HG02973 (cell line): ENCODE measurements around the gene RAB6B.

Experiments used
- ATAC-seq: cut with Tn5 transposase; IDR thresholded peaks from one replicate; pipeline ENCODE4 v1.9.1; 2021; ENCODE audit warnings: moderate library complexity; ENCODE audit not compliant: unreplicated experiment

RAB6B gene

GRCh38 chr3:133931084-133931483 is 35.4 kb upstream of the RAB6B start:
- no peak for ATAC-seq

GRCh38 chr3:133930341-133930933 is 34.8 kb upstream of the RAB6B start:
- ATAC-seq = no peak

GRCh38 chr3:133928903-133929607 is 33.4 kb upstream of the RAB6B start:
- ATAC-seq = no peak

DNA sequence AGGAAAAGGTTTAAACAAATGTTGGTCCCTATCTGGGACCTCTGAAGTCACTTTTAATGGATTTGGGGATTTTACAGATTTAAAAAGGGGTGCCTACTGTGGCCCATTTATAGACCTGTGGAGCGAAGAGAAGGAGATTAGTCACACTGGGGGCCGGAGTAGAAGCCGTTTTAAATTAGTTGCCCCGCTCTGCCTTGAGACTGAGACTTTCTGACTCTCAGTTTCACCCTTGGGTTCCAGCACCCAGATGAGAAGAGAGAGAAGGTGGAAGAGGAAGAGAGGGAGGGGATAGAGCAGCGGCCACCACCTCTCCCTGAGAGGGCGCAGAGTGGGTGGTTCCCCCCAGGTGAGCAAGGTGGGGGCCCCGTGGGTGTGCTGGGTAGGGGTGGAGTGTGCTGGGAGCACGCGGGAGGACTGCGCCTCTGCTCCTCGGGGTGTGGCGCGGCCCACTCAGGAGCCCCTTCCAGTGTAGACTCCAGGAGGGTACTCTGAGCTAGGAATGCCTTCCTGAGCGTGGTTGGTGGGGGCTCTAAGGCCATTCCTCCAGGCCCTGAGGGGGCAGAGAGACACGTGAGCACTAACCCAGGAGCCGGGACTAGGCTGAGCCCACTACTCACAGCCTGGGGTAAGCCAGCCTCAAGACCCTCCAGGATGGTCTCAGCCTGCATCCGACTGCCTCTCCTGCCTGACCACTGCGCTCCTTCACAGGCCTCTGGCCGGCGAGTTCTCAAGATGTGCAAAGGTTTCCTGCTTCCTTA is 32.6 kb upstream of the RAB6B start:
- ATAC-seq = no peak

- ATAC-seq = no peak
Measured at GRCh38 chr3:133927540-133928066, 31.9 kb upstream of the RAB6B start.

DNA sequence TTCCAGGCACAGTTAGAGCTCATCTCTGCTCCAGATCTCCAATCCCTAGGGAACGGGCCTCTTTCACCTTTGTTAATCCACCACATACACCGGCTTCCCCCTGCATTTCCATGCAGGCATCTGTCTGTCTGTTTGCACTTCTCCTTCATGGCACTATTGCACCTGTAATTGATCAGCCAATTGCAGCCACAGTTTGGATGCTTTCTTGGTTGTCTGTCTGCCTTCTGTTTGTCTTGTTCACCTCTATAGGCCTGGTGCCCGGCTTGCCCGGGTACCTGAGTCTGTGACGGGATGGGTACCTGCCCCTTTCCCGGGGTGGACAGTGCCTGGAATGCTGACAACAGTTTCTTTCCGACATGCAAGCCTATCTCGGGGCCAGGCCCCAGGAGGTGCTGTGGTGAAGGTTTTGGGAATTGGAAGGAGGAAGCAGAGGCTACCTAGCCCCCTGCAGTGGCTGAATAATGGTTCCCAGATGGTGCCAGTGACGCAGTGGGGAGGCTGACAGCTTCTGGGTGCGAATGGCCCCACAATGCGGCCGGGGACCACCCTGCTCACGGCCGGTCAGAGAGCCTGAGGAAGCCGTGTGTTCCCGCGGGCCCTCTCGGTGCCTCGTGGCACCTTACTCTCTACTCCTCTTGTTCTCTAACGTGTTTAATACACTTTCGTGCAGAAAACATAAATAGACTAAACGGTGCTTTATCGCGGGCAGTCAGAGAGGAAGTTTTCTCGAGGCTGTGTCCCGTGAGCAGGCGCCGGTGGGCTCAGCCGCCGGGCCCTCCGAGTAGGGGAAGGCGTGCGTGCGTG is 31.3 kb upstream of the RAB6B start:
- no peak for ATAC-seq

DNA sequence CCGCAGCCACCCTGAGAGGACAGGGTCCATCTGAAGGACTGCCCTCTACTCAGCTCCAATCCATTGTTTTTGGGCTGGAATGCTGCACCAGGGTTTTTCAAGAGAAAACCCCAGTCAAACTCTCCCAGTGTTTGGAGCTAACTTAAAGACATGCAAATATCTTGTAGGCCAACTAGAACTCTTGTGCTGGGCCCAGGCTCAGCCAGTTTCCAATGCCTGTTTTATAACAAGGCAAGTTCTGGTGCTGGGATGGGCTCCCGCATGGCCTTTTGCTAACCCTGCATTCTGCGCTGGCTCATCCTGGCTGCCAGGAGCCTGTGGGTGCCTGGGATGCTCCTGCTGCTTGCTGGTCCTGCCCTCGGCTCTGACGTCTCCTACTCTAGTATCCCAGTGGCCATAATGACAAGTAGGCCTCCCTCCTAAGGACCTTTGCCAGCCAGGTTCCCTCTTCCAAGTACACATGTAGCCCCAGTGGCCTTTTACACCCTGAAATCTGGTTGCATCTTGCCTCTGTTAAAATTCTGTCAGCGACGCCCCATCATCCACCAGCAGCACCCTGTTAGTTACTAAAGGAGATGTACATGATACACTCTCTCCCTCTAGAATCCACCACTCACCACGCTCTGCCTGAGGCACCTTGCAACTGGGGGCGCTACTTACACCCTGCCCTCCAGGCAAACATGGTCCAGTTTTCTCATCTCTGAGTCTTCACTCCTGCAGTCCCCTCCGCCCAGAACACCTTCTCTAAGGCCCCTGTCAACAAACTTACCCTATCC is 30.5 kb upstream of the RAB6B start:
- no peak for ATAC-seq

GRCh38 chr3:133924041-133924440 is 28.4 kb upstream of the RAB6B start:
- ATAC-seq = no peak

DNA sequence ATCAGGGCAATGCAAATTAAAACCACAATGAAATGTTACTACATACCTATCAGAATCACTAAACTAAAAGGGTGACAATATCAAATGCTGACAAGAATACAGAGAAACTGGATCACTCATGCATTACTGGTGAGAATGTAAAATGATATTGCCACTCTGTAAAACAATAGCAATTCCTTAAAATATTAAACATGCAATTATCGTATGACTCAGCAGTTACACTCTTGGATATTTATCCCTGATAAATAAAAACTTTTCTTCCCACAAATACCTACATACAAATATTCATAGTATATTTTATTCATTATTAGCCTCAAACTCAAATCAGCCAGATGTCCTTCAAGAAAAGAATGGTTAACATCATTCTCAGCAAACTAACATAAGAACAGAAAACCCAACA is 25.9 kb upstream of the RAB6B start:
- no peak for ATAC-seq

DNA sequence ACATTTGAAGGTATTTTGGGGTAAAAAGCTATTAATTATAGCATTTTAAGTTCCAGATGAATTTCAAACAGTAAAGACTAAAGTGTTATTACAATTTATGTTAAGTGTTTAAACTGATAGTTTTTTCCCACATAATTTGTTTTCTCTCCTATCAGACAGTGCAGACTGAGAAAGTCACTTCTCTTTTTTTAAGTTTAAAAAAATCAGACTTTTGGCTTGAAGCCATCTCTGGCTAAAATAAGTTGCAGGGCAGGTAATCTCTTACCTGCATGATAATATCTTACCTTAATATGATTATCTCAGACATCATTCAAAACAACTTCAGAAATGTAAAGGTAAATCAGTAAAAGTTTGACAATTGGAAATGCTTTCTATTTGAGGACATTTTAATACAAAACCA is 21.5 kb upstream of the RAB6B start:
- ATAC-seq = no peak

DNA sequence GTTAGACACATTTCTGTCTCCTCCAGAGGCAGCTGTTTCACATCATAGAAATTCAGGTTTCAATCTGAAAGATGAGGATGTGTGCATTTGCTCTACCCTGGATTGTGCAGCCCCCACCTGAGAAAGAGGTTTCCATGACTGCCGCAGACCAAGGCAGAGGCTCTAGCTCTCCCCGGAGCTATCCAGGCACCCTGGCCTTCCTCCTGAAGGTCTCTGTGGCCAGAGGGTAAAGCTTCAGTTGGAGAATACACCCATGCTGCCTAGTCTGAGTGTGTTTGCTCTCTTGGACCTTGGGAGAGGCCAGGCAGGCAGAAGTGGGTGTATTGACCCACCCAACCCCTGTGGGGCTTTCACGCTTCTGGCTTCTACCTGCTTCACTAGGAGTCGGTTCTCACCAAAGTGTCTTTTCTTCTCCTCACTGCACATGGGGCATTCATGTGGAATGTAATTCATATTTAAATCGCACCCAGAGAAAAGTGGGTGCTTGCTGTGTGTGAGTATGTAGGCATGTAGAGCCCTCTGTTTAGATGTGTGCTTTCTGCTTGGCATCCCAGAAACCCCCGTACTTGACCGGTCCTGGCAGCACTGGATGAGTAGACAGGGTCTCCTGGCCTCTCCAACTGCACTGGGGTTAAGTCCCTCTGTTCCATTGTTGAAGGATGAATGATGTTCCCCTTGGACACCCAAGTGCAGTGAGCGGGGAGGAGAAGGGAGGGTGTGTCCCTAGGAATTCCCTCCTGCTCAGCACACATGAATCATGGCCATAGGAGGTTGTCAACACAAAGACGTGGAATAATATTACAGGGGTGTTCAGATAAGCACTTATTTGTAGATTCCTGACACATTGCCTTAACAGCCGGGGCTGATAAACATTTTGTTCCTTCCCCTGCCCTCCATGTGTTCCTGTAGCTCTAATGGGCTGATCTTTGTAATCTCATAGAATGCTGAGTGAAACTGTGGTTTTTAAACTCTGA is 20.3 kb upstream of the RAB6B start:
- ATAC-seq = no peak

- ATAC-seq = no peak
Measured at GRCh38 chr3:133914839-133915600, 19.3 kb upstream of the RAB6B start.

GRCh38 chr3:133910422-133910821 is 14.7 kb upstream of the RAB6B start:
- no peak for ATAC-seq

DNA sequence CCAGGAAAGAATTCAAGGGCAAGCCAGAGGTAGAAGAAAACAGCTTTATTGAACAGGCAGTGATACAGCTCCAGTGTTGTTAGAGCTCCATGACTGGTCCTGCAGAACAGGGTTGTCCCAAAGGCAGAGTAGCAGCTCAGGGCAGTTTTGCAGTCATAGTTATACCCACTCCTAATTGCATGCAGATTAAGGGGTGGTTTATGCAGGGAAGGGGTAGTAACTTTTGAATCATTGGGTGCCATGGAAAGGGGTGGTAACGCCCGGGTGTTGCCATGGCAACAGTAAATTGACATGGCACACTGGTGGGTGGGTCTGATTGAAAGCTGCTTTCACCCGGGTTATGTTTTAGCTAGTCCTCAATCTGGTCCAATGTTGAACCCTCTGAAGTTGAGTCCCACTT is 9.7 kb upstream of the RAB6B start:
- ATAC-seq = no peak

DNA sequence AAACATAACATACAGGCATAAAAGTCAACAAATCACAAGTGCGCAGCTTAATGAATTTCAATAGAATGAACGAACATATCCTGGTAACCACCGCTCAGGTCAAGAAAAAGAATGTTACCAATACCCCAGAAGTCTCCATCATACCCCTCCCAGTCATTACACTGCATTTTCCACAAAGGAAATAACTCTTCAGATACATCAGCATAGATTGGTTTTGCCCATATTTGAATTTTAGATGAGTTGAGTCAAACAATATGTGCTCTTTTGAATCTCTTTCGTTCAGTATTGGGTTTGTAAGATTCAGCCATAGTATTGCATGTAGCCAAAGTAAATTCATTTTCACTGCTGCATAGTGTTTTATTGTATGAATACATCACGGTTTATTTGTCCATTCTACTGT is 6.2 kb upstream of the RAB6B start:
- no peak for ATAC-seq

- ATAC-seq = no peak
Measured at GRCh38 chr3:133901083-133901482, 5.4 kb upstream of the RAB6B start.

DNA sequence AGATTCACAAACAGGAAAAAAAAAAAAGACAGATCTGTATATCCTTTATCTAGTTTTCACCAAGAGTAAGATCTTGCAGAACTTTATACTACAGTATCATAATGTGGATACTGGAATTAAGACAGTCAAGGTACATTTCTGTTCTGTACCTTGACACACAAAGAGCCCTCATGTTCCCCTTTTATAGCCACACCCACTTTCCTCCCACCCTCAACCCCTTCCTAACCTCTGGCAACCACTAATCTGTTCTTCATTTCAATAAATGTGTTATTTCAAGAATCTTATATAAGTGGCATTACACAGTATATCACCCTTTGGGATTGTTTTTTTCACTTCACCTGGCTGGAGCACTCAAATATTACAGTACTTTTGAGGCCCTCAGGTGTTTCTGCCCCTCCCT is 3.6 kb upstream of the RAB6B start:
- ATAC-seq = no peak

DNA sequence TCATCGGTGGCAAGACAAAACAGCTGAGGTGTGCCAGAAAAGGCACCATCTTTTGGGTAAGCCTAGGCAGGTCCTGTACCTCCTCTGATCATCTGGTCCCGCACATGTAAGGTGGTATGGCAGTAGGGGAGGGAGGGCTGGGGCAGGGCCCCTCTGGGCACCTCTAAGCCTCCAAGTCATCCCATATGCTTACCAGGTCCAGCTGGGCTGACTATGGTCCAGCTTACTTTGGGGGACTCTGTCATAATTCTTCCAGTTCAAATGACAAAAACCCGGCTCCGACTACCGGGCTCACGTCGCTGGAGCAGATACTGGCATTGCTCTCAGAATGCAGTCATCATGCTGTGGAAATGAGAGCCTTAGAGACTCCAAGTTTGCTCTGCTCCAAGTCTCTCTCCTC is 1.9 kb upstream of the RAB6B start:
- ATAC-seq = no peak
